NCI-H2107 (cell line): ENCODE measurements around the gene PRSS56.

Experiments used
- DNase-seq: peaks from one replicate; lab custom pipeline; 2025; lab: John Stamatoyannopoulos, UW

Gene PRSS56

GRCh38 chr2:232486558-232487384 lies 33.4 kb upstream of the PRSS56 start:
- DNase-seq = no peak

- DNase-seq = no peak
Observed at GRCh38 chr2:232487385-232488096, 32.6 kb upstream of the PRSS56 start, which contains the start of gene ECEL1. ECEL1 (minus strand) TSS chr2:232487834; CDS start chr2:232486653, 1,181 bp downstream.

- DNase-seq = no peak
Observed at GRCh38 chr2:232488097-232488711, 32.0 kb upstream of the PRSS56 start.

GRCh38 chr2:232488721-232489300 lies 31.4 kb upstream of the PRSS56 start:
- DNase-seq = no peak

- DNase-seq = no peak
Observed at GRCh38 chr2:232489516-232490220, 30.5 kb upstream of the PRSS56 start.

- no peak for DNase-seq
Observed at GRCh38 chr2:232490221-232491138, 29.7 kb upstream of the PRSS56 start.

- DNase-seq = no peak
Observed at GRCh38 chr2:232491139-232491780, 28.9 kb upstream of the PRSS56 start.

- no peak for DNase-seq
Observed at GRCh38 chr2:232492236-232492848, 27.8 kb upstream of the PRSS56 start.

GRCh38 chr2:232492963-232493700 lies 27.1 kb upstream of the PRSS56 start:
- DNase-seq = no peak

- DNase-seq = no peak
Observed at GRCh38 chr2:232493701-232494474, 26.3 kb upstream of the PRSS56 start.

GRCh38 chr2:232494542-232494941 lies 25.6 kb upstream of the PRSS56 start:
- no peak for DNase-seq

GRCh38 chr2:232495292-232495691 lies 24.9 kb upstream of the PRSS56 start:
- DNase-seq = no peak

- no peak for DNase-seq
Observed at GRCh38 chr2:232496501-232497270, 23.5 kb upstream of the PRSS56 start.

- DNase-seq = no peak
Observed at GRCh38 chr2:232497348-232497747, 22.8 kb upstream of the PRSS56 start.

- no peak for DNase-seq
Observed at GRCh38 chr2:232498452-232498851, 21.7 kb upstream of the PRSS56 start.

- DNase-seq = no peak
Observed at GRCh38 chr2:232501331-232501771, 18.8 kb upstream of the PRSS56 start.

- DNase-seq = no peak
Observed at GRCh38 chr2:232501794-232502390, 18.3 kb upstream of the PRSS56 start.
